ENCODE data around the gene RALGAPB.
"Not testable (repeated sequence)": the region's sequence is repeated elsewhere in the genome, so short reads cannot be mapped to it uniquely, and the experiment has no call there.

RALGAPB gene

DNA sequence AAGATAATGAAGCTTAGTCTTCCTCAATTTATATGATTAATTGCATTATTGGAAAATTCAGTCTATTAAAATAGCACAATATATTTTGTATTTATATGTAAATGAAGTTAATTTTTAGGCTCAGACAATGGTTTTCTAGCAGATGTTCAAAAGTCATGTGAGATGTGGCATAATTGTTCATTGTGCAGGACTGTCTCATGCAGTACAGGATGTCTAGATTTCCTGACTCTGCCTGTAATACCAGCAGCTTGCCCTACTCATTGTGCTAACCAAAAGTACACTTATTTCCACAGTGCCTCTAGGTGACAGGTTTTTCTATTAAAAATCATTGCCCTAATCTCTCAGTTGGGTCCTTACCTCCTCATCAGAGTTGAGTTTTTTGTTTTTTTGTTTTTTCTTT is 12.4 kb downstream of the RALGAPB start:
- DNase-seq (ENCODE audit: low read depth in 2 of 3, low spot score in 2 of 3) = no peak

DNA sequence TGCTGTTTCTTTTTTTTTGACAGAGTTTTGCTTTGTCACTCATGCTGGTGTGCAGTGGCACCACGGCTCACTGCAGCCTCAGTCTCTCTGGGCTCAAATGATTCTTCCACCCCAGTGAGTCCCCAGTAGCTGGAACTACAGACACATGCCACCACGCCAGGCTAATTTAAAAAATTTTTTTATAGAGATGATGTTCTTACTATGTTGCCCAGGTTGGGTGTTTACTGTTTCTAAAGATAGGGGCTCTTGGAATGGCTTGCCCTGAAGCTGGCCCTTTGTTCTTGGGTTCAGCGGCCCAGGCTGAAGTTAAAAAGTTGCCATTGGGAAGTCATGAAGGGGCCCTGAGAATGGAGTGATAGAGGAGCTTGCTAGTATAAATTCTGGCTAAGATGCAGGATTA is 16.5 kb downstream of the RALGAPB start:
- no peak for DNase-seq (ENCODE audit: low read depth in 2 of 3, low spot score in 2 of 3)

DNA sequence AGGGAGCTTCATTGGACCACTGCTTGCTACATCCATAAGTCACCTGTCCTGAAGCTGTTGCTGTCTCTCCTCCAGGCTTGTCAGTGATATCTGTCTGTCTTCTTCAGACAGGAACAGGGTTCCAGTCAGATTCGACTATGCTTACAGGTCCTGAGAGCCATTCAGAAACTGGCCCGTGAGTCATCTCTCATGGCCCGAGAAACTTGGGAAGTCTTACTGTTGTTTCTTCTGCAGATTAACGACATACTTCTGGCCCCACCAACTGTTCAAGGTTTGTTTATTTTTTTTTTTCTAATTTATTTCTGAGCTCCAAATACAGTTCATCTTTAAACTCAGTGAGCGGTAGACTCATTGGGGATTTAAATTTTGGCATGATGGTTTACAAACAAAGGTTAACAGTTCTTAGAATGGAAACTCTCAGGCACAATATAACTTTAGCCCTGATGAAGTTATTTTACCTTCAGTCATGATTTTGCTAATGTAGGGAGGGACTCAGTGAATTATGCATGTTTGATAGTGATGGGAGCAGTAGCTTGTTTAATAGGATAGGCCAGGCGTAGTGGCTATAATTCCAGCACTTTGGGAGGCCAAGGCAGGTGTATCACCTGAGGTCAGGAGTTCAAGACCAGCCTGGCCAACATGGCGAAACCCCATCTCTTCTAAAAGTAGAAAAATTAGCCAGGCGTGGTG is 24.7 kb downstream of the RALGAPB start:
- DNase-seq (ENCODE audit: low read depth in 2 of 3, low spot score in 2 of 3) = no peak

DNA sequence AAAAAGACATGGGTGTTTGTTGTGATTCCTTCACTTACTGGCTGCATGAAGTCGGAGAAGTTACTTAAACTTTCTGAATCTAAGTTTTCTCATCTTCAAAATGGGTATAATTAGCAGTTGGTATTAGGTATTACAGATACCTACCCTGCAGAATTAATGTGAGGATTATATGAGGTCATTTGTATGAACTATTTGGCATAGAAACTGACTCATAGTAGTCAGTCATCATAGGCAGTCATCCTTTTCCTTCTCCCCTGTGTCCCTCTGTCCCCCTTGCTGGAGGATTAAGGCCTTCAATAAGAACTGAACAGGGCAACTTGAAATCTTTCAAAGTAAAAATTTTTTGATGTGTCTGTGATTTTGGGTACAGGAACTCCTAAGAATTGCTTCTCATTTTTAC is 26.3 kb downstream of the RALGAPB start:
- no peak for DNase-seq (ENCODE audit: low read depth in 2 of 3, low spot score in 2 of 3)

DNA sequence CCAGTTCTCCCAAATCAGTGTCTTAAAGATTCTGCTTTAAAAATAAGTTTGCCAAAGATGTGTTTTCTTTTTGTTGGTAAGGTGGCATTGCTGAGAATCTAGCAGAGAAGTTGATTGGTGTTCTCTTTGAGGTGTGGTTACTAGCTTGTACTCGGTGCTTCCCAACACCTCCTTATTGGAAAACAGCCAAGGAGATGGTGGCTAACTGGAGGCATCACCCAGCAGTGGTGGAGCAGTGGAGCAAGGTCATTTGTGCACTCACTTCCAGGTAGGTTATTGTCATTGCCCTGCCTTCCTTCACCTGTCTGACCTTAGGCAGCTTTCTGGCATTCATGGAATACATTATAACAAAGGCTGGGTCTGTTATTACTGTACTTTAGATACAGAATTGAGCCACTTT is 26.7 kb downstream of the RALGAPB start:
- DNase-seq (ENCODE audit: low read depth in 2 of 3, low spot score in 2 of 3) = no peak

DNA sequence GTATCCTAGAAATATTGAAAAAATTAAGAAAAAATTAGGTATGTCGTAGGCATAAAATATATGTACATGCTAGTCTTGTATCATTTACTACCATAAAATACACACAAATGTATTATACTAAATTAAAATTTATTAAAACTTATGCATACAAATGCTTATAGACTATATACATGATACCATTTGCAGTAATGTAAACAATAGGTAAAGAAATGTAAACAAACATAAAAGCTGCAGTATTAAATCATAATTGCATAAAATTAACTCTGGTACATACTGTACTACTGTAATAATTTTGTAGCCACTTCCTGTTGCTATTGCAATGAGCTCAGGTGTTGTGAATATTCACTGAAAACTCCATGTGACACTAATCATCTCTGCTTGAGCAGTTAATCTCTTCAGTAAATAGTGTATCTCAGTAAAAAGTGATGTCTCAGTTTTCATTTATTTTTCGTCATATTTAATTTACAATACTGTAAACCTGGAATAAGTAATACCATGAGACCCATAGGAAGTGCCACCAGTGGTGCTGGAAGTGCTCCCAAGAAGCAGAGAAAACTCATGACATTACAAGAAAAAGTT is 29.3 kb downstream of the RALGAPB start:
- no peak for DNase-seq (ENCODE audit: low read depth in 2 of 3, low spot score in 2 of 3)

DNA sequence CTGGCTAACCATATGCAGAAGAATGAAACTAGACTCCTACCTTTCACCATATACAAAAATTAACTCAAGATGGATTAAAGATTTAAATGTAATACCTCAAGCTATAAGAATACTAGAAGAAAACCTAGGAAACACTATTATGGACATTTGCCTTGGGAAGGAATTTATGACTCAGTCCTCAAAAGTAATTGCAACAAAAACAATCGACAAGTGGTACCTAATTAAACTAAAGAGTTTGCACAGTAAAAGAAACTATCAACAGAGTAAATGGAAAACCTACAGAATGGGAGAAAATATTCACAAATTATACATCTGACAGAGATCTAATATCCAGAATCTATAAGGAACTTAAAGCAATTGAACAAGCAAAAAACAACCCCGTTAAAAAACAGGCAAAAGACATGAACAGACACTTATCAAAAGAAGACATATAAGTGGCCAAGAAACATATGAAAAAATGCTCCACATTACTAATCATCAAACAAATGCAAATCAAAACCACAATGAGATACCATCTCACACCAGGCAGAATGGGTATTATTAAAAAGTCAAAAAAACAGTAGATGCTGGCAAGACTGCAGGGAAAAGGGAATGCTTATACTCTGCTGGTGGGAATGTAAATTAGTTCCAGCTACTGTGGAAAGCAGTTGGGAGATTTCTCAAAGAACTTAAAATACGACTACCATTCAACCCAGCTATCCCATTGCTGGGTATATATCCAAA is 31.9 kb downstream of the RALGAPB start:
- no peak for DNase-seq (ENCODE audit: low read depth in 2 of 3, low spot score in 2 of 3)

DNA sequence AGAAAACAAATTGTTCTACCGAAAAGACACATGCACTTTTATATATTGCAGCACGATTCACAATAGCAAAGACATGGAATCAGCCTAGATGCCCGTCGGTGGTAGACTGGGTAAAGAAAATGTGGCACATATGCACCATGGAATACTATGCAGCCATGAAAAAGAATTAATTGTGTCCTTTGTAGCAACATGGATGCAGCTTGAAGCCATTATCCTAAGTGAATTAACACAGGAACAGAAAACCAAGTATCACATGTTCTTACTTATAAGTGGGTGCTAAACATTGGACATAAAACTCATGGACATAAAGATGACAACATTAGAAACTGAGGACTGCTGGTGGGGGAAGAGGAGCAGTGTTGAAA is 32.4 kb downstream of the RALGAPB start:
- no peak for DNase-seq (ENCODE audit: low read depth in 2 of 3, low spot score in 2 of 3)

DNA sequence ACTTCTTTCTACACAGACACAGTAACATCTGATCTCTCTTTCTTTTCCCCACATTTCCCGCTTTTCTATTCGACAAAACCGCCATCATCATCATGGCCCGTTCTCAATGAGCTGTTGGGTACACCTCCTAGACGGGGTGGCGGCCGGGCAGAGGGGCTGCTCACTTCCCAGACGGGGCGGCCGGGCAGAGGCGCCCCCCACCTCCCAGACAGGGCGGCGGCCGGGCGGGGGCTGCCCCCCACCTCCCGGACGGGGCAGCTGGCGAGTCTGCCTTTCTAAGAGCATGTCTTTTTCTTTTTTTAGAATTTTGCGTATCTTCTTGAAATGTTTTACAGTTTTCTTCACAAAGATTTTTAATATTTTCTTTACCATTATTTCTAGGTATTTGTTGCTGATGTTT is 39.1 kb downstream of the RALGAPB start:
- not testable (repeated sequence) for DNase-seq (ENCODE audit: low read depth in 2 of 3, low spot score in 2 of 3)

DNA sequence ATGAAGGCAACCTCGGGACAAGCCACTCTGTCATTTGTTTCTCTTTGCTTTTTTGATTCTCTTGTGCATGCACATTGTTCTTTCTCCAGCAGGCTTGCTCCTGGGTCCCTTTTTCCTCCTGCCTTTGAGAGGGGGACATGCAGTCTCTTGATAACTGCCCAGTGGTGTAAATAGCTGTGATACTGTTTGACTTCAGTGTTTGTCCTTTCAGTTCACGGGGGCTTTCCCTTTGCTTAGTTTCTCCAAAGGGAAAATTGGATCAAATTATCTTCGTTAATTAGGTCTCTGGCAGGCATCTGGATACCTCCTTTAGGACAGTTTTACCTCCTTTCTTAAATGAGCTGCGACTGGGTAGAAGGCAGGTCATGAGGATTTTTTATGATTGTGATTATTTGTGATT is 41.5 kb downstream of the RALGAPB start:
- no peak for DNase-seq (ENCODE audit: low read depth in 2 of 3, low spot score in 2 of 3)

DNA sequence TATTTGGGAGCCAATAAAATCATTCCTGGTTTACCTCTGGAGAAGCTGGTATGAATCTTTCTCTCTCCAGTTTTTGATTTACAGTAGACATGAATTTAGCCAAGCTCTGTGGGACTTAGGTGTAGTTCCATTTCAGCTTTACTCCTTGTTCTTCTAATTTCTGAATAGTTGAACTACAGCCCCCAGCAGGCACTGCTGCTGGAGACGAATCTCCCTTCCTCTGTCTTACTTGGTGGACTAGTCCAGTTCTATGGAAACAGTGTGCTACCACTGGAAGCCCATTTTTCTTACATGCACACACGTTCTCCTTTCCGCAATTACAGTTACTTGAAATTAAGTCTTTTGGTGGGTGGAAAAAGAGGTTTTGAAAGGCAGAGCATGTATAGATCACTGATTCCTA is 42.3 kb downstream of the RALGAPB start:
- DNase-seq (ENCODE audit: low read depth in 2 of 3, low spot score in 2 of 3) = no peak

DNA sequence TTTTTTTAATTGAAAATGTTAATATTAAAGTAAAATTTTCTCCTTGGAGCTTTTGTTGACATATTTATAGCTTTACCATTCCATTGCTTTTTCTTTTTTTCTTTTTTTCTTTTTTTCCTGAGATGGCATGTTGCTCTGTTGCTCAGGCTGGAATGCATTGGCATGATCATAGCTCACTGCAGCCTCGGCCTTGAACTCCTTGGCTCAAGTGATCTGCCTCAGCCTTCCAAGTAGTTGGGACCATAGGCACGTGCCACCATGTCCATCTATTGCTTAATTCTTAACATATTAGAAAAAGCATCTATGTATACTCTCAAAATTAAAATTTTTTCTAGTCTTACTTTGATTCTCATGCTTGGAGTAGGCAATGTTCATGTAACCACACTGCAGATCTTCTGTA is 43.0 kb downstream of the RALGAPB start:
- DNase-seq (ENCODE audit: low read depth in 2 of 3, low spot score in 2 of 3) = no peak

DNA sequence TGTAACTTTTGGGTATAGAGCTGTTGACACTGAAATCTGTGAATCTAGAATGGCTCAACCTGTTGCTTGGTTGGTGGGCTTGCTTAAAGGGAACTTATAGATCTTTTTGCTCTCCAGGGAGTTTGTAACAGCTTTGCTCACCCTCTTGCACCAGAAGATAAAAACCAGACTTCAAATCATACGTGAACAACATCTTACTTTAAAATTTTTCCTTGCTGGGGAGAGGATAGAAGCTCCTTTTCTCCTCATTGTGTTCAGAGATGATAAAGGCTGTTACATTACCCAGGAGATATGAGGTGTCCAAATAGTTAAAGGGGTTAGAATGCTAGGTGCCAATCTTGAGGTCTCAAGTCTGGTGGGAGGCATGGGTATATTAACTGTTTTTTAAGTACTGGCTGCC is 46.8 kb downstream of the RALGAPB start:
- DNase-seq (ENCODE audit: low read depth in 2 of 3, low spot score in 2 of 3) = no peak

DNA sequence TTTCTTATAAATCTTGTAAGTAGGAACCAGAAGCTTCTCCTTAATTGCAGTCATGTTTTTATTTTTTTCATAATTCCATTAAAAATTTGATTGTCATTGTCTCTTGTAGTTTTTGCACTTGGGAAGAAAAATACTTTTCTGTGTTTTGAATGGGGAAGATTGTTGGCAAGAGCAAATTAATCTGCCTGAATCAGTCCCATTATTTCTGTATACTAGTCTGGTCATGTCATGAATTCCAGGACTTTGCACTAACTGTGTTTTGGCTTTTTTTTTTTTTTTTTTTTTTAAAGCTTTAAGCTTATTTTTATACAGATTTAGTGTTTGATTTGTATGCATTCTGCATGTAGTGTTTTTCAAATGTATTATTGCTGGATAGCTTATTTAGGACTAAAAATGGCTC is 47.6 kb downstream of the RALGAPB start:
- no peak for DNase-seq (ENCODE audit: low read depth in 2 of 3, low spot score in 2 of 3)

DNA sequence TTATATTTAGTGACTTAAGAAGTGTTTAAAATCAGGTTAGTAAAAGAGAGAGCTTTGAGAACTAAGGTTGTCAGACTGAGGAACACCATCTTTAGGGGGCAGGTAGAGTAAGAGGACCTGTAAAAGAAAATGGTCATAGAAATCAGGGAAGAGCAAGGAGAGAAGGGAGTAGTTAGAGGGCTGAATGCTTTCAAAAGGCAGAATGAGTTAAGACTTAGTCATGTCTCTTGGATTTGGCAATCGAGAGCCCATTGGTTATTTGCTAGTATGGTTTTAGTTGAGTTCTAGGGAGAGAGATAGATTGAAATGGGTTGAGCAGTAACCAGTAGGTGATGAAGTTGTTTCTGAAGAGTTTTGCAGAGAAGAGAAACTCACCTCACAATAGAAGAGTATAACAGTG is 51.1 kb downstream of the RALGAPB start:
- DNase-seq (ENCODE audit: low read depth in 2 of 3, low spot score in 2 of 3) = no peak

DNA sequence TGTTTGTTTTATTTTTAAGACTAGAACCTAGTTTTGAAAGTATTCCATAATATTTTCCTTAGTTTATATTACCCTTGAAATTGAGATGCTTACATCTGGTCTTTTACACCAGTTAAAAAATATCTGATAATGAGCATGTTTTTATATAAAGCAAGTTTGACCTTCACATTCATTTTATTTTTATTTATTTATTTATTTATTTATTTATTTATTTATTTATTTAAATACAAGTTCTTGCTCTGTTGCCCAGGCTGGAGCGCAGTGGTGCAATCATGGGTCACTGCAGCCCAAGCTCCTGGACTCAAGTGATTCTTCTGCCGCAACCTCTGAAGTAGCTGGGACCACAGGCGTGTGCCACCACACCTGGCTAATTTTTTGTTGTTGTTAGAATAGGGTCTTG is 55.5 kb downstream of the RALGAPB start:
- DNase-seq (ENCODE audit: low read depth in 2 of 3, low spot score in 2 of 3) = no peak

DNA sequence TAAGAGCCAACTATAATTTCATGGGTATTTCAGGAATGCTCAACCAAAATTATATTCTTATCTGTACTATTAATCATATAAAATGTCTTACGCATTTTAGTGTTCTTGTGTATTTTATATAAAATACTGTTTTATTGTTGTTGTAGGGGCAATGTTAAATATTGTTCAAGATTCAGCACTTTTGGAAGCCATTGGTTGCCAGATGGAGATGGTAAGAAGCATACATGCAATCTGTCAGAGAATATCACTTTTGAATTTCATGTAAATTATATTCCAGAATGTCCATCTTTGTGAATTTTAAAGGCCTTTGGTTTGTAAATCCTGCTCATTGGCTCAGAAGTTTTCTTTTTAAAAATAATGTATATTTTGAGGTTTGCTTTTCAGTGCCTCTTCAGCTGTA is 58.4 kb downstream of the RALGAPB start:
- no peak for DNase-seq (ENCODE audit: low read depth in 2 of 3, low spot score in 2 of 3)

DNA sequence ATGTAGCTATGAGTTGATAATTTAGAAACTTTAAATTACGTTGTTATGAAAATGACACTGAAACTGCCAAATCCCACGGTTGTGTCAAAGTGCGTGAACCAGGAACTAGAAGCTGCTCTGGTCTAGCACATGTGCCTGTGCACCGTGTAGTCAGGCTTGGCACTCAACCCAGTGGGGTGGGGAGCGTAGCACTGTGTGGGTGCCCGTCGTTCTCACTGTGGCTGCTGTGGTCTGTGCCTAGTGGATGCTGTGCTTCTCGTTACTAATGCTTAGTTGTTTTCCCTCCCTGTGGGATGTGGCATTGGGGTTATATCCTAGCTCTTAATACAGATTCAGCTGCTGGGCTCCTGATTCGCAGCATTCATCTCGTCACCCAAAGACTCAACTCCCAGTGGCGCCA is 62.1 kb downstream of the RALGAPB start:
- no peak for DNase-seq (ENCODE audit: low read depth in 2 of 3, low spot score in 2 of 3)

DNA sequence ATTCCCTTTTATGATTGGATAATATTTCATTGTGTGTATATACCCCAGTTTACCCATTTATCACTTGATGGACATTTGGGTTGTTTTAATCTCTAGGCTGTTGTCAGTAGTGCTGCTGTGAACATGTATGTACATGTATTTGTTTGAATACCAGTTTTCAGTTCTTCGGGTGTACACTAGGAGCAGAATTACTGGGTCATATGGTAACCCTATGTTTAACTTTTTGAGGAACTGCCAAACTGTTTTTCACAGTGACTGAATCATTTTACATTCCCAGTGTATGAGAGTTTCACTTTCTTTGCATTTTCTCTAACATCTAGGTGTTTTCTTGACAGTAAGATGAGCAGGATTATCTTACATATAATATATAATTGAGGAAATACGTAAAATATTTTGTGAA is 63.7 kb downstream of the RALGAPB start:
- DNase-seq (ENCODE audit: low read depth in 2 of 3, low spot score in 2 of 3) = no peak

DNA sequence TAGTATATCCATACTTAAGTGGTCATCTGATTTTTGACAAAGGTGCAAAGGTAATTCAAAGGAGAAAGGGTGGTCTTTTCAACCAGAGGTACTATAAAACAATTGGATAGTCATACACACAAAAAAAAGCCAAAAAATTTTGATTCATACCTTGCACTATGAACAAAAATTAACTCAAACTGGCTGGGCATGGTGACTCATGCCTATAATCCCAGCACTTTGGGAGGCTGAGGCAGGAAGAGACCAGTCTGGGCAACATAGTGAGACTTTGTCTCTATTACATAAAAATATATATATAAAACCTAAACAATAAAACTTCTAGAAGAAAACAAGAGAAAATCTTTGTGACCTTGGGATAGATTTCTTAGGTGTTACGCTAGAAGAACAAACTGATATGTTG is 64.5 kb downstream of the RALGAPB start:
- DNase-seq (ENCODE audit: low read depth in 2 of 3, low spot score in 2 of 3) = no peak

DNA sequence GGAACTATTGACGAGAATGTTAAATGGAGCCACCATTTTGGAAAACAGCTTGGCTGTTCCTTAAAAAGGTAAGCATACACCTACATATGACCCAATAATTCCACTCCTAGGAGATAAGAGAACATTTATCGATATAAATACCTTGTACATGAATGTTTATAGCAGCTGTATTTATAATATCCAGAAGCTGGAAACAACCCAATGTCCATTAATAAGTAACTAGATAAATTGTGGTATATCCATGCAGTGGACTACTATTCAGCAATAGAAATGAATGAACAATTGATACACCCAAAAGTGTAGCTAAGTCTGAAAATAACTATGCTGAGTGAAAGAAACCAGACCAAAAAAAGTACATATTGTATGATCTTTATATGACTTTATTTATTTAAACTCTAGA is 66.1 kb downstream of the RALGAPB start:
- no peak for DNase-seq (ENCODE audit: low read depth in 2 of 3, low spot score in 2 of 3)

DNA sequence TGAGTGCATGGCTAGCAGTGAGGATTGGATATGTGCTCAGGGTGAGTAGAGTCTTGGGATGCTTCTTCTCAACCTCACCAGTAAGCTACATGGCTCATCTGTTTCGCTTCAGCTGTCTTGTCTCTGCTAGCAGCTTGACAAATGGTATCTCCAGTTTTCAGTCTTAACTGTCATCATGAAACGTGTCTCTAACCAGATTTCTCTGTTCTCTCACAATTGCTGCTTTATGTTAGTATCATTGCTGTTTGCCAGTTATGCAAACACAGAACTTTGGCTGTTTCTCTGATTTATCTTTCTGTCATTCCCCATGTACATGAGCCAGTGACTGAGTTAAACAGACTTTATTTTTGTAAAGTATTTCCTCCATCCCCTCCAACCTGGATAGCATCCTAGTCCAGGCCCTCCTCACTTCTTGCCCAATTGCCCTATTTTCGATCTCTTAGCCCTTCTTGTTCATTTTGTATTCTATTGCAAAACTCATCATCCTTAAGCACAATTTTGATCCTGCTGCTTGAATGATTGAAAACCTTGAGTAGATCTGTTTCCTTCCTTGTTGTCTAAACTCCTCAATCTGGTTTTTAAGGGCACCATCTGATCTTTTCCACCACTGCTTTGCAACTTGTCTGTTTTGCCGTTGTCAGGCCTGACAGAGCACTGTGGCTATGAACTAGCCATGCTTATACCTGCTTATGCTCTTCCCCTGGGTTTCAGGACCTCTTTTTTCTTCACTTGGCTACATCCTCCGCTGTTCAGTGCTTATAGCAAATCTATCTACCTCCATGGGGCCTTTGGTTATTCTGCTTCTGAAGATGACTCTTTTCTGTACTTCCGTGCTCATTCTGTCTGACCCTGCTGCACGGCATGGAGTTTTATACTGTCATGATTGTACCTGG is 70.6 kb downstream of the RALGAPB start:
- DNase-seq (ENCODE audit: low read depth in 2 of 3, low spot score in 2 of 3) = no peak

All from activated CD8-positive, alpha-beta memory T cell treated with anti-CD3 and anti-CD28 coated beads for 48 hours (primary cell).